Lung (tissue), 12 donors: ENCODE data around the gene ATRNL1. TPM values are rescaled to one million over a fixed set of nuclear protein-coding genes. Genes with fewer than 3 reads are reported as not detected.

Source experiments
- ATAC-seq: fragments of 200-7000 bp; cut with Tn5 transposase; one replicate; pipeline ENCODE4 v1.9.1; 2020; ENCODE audit warnings: moderate number of reproducible peaks; ENCODE audit not compliant: insufficient read depth, low FRiP score
- DNase-seq, 3 donors: peaks; one replicate each; pipeline ENCODE4 v3.0.0-alpha.2; 2013 to 2017
- H3K27ac ChIP-seq, 2 donors: one replicate each; pipeline ENCODE4 v1.5.1; 2013; ENCODE audit warnings: mild to moderate bottlenecking in 2 of 2, moderate library complexity in 2 of 2, control low read depth in 1 of 2, inconsistent platforms in 1 of 2, low read depth in 1 of 2, low read length in 1 of 2
- H3K27me3 ChIP-seq, 3 donors: one replicate each; pipeline ENCODE4 v1.5.1; 2013; ENCODE audit warnings: low read length in 2 of 3; ENCODE audit not compliant: control insufficient read depth in 3 of 3, insufficient read depth in 3 of 3
- H3K36me3 ChIP-seq, 4 donors: one replicate each; pipeline ENCODE4 v1.5.1; 2013; ENCODE audit warnings: low read length in 4 of 4, mild to moderate bottlenecking in 1 of 4, moderate library complexity in 1 of 4; ENCODE audit not compliant: control insufficient read depth in 4 of 4, insufficient read depth in 4 of 4
- H3K4me1 ChIP-seq, 5 donors: one replicate each; pipeline ENCODE4 v1.5.1; 2013; ENCODE audit warnings: low read length in 5 of 5, mild to moderate bottlenecking in 2 of 5, moderate library complexity in 1 of 5; ENCODE audit not compliant: control insufficient read depth in 5 of 5, insufficient read depth in 5 of 5
- H3K4me3 ChIP-seq: one replicate; pipeline ENCODE4 v1.5.1; 2013; ENCODE audit warnings: mild to moderate bottlenecking, control low read depth, moderate library complexity
- H3K9ac ChIP-seq, 2 donors: one replicate each; pipeline ENCODE4 v1.5.1; 2013; ENCODE audit warnings: low read length in 2 of 2, control low read depth in 1 of 2; ENCODE audit not compliant: insufficient read depth in 1 of 2
- H3K9me3 ChIP-seq, 4 donors: one replicate each; pipeline ENCODE4 v1.5.1; 2013; ENCODE audit warnings: low read length in 3 of 4, mild to moderate bottlenecking in 1 of 4, moderate library complexity in 1 of 4; ENCODE audit not compliant: control insufficient read depth in 4 of 4, insufficient read depth in 3 of 4
- WGBS, 2 donors: extraction: QIAGEN DNeasy Blood & Tissue Kit; methylation state at CpG; one replicate each; pipeline ENCODE4 v1.1.7; 2013; 5-methylcytosine and 5-hydroxymethylcytosine counted together
- polyA plus RNA-seq, 2 donors: library from polyadenylated mRNA; stranded (reverse); fragments of 200-250 nt; gene quantifications; one replicate each; pipeline ENCODE4 v1.2.1, GENCODE V29; 2013
- total RNA-seq, 2 donors: library from RNA; depleted of rRNA in 1 of 2; stranded (reverse); fragments of >200 nt in 1 of 2; gene quantifications; one replicate each; pipeline ENCODE4 v1.2.1, GENCODE V29; 2014 to 2021
- TF ChIP-seq, protein P1 (sequence below): IDR thresholded peaks from 2 replicates; pipeline ENCODE4 v1.5.1; 2012; ENCODE audit warnings: mild to moderate bottlenecking; ENCODE audit errors: control extremely low read depth, extremely low read depth
- donor health status: control.
- donor health status: control.
- donor health status: Bipolar disorder and iron deficiency.
- donor health status: healthy.
- donor health status: DM: yes; HTN: yes; CAD: no.

The ATRNL1 gene
- total and polyA plus RNA-seq, 4 donors: 0.05 to 11.1 (median 0.24) TPM

DNA sequence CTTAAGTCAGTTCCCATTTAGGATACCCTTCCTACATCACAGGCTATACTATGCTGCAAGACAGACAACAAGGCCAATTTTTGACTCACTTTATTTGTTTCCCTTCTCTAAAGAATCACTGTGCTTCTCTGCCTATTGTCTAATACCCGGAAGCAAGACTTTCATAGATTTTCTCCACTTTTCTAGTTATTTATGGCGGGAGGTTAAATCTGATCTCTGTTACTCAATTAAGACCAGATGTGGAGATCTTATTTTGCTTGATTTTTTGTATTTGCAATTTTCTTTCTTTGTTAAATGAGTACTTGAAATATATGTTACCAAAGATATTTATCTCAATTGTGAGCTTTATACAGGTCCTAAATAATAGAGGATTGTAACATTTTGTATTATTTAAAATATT is 511.5 kb downstream of the ATRNL1 start:
- H3K4me3 ChIP-seq: no peak overlapping the region
- H3K9me3 ChIP-seq: no peaks in the 10 kb centered on the region
- no peak overlapping the region for H3K27ac ChIP-seq
- no peak for DNase-seq
- no peak overlapping the region for H3K9ac ChIP-seq
- ATAC-seq: no peak
- H3K27me3 ChIP-seq: no peaks in the 10 kb centered on the region
- WGBS, 2 donors: 82 to 89% methylated on average over 2 of the region's 2 CpGs
- TF ChIP-seq, protein P1, sequence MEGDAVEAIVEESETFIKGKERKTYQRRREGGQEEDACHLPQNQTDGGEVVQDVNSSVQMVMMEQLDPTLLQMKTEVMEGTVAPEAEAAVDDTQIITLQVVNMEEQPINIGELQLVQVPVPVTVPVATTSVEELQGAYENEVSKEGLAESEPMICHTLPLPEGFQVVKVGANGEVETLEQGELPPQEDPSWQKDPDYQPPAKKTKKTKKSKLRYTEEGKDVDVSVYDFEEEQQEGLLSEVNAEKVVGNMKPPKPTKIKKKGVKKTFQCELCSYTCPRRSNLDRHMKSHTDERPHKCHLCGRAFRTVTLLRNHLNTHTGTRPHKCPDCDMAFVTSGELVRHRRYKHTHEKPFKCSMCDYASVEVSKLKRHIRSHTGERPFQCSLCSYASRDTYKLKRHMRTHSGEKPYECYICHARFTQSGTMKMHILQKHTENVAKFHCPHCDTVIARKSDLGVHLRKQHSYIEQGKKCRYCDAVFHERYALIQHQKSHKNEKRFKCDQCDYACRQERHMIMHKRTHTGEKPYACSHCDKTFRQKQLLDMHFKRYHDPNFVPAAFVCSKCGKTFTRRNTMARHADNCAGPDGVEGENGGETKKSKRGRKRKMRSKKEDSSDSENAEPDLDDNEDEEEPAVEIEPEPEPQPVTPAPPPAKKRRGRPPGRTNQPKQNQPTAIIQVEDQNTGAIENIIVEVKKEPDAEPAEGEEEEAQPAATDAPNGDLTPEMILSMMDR: no peak
- H3K4me1 ChIP-seq: no peaks in the 10 kb centered on the region
- H3K36me3 ChIP-seq: no peaks in the 10 kb centered on the region

DNA sequence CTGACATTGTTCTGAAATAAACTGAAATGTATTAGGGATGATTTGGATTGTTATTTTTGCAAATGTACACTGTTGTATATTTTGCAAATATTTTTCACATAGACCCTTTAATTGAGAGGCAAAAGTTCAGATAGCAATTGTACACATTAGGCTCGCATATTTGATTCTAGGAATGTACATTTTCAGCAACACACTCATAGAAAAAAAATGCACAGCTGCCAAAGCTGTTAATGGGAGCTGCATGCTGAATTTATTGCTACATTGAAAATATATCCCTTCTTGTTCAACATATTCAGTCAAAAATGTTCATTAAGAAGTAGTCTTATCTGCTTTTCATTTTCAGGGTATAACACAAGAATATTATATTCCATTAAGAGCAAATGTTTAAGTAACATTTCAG is 512.9 kb downstream of the ATRNL1 start:
- H3K27me3 ChIP-seq: no peaks in the 10 kb centered on the region
- H3K9me3 ChIP-seq: no peaks in the 10 kb centered on the region
- no peaks in the 10 kb centered on the region for H3K36me3 ChIP-seq
- H3K4me1 ChIP-seq: no peaks in the 10 kb centered on the region
- ATAC-seq: no peak
- WGBS, 2 donors: 61 to 81% methylated on average over 1 of the region's 1 CpG
- TF ChIP-seq, protein P1: no peak
- peak in 2 of 3 donors; percentile 3 to 6 for DNase-seq
- H3K9ac ChIP-seq: peak overlapping the region in 1 of 2 donors; percentile 13
- no peak overlapping the region for H3K27ac ChIP-seq
- no peak overlapping the region for H3K4me3 ChIP-seq

DNA sequence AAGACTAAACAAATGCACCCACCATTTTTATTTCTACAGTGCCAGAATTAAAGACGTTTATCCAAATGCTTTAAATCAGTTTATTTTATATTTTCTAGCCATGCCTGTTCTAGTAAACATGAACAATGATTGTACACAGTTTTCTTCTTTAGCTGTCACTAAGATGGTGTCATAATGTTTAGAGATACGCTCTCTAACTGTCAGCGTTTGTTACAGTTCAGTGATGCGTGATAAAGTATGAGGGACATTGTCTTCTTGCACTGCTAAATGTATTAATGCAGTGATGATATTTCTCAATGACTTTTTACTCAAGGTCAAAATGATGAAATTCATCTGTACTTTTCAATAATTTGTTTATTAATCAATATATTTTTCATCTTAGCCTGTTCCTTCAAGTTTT is 513.6 kb downstream of the ATRNL1 start:
- TF ChIP-seq, protein P1: no peak
- no peaks in the 10 kb centered on the region for H3K4me1 ChIP-seq
- no peak overlapping the region for H3K27ac ChIP-seq
- DNase-seq: no peak
- ATAC-seq: no peak
- no peak overlapping the region for H3K9ac ChIP-seq
- H3K9me3 ChIP-seq: no peaks in the 10 kb centered on the region
- H3K27me3 ChIP-seq: no peaks in the 10 kb centered on the region
- no peak overlapping the region for H3K4me3 ChIP-seq
- no peaks in the 10 kb centered on the region for H3K36me3 ChIP-seq
- 69 to 72% methylated on average over 4 of the region's 4 CpGs for WGBS, 2 donors

DNA sequence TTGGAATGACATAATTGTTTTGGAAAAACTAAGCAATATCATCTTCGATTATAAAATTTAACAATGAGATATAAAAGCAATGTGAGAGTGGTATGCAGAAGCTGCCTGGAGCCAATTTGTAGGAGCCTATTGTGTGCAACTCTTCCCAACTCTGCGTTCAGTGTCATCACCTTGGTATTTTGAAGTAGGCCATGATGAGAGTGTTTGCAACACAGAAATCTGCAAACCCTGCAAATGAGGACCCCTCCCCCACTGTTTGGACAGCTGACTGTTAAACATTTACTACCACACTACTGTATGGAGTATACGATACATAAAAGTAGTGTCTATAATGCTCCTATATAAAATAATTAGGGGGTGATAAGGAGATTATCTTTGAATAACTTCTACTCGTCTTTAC is 531.3 kb downstream of the ATRNL1 start:
- peaks cover 0 to 3% (median 0%) of the 10 kb centered on the region in 4 donors for H3K9me3 ChIP-seq
- WGBS, 2 donors: 75 to 86% methylated on average over 4 of the region's 4 CpGs
- H3K36me3 ChIP-seq: no peaks in the 10 kb centered on the region
- TF ChIP-seq, protein P1: no peak
- H3K9ac ChIP-seq: no peak overlapping the region
- ATAC-seq (no peak), DNase-seq (no peak)
- no peak overlapping the region for H3K27ac ChIP-seq
- no peaks in the 10 kb centered on the region for H3K4me1 ChIP-seq
- no peaks in the 10 kb centered on the region for H3K27me3 ChIP-seq
- H3K4me3 ChIP-seq: no peak overlapping the region
